ENCODE results near the gene TTYH3. TPM values are rescaled to one million over a fixed set of nuclear protein-coding genes. Genes with fewer than 3 reads are reported as not detected.
A peak's percentile ranks its signal among the peaks of the same experiment; 100 is the strongest.
"Not testable (repeated sequence)": the region's sequence is repeated elsewhere in the genome, so short reads cannot be mapped to it uniquely, and the experiment has no call there.

Gene TTYH3
- total and polyA plus RNA-seq, 8 donors: 4.9 to 31.9 (median 8.6) TPM

GRCh38 chr7:2606539-2606936 lies 25.2 kb upstream of the TTYH3 start:
- no peak for TF ChIP-seq CTCF (IDR thresholded peaks at IDR 0.05)
- Histone ChIP-seq H3K36me3 (peaks cover 0 to 4% (median 0%) of the 10 kb centered on the region in 3 donors), H3K27me3 (no peaks in the 10 kb centered on the region), H3K4me3 (no peak overlapping the region), H3K4me1 (no peaks in the 10 kb centered on the region), H3K27ac (no peak overlapping the region), H3K9me3 (no peaks in the 10 kb centered on the region)
- FAIRE-seq: no peak
- WGBS, 2 donors: 86 to 89% methylated on average over 16 of the region's 16 CpGs
- no peak for DNase-seq
- no peak for ATAC-seq
- intact Hi-C loops (cut with DNase I): no loop called here

GRCh38 chr7:2607122-2607922 lies 24.5 kb upstream of the TTYH3 start:
- no peaks in the 10 kb centered on the region for H3K27me3 ChIP-seq
- intact Hi-C loops (cut with DNase I): no loop called here
- no peaks in the 10 kb centered on the region for H3K9me3 ChIP-seq
- DNase-seq (no peak), ATAC-seq (peak in 3 of 4 donors; percentile 9 to 46 (median 34)), FAIRE-seq (no peak)
- peak overlapping the region in 1 of 4 donors; percentile 47 for H3K27ac ChIP-seq
- H3K4me1 ChIP-seq: no peaks in the 10 kb centered on the region
- no peak for TF ChIP-seq CTCF (IDR thresholded peaks at IDR 0.05)
- WGBS, 2 donors: 81 to 84% methylated on average over 26 of the region's 26 CpGs
- no peak overlapping the region for H3K4me3 ChIP-seq
- no peaks in the 10 kb centered on the region for H3K36me3 ChIP-seq

GRCh38 chr7:2607923-2608904 lies 23.6 kb upstream of the TTYH3 start:
- H3K4me3 ChIP-seq: no peak overlapping the region
- no peaks in the 10 kb centered on the region for H3K36me3 ChIP-seq
- no peaks in the 10 kb centered on the region for H3K27me3 ChIP-seq
- H3K27ac ChIP-seq: peak overlapping the region in 1 of 4 donors; percentile 47
- intact Hi-C loops (cut with DNase I): no loop called here
- no peak for FAIRE-seq
- 87 to 91% methylated on average over 37 of the region's 37 CpGs for WGBS, 2 donors
- TF ChIP-seq CTCF (IDR thresholded peaks at IDR 0.05): no peak
- H3K9me3 ChIP-seq: no peaks in the 10 kb centered on the region
- no peaks in the 10 kb centered on the region for H3K4me1 ChIP-seq
- no peak for DNase-seq
- peak in 1 of 4 donors; percentile 13 for ATAC-seq

GRCh38 chr7:2608921-2609411 lies 22.8 kb upstream of the TTYH3 start:
- TF ChIP-seq CTCF (IDR thresholded peaks at IDR 0.05): no peak
- DNase-seq (no peak), ATAC-seq (peak in 3 of 4 donors; percentile 14 to 66 (median 34)), FAIRE-seq (no peak)
- H3K4me1 ChIP-seq: no peaks in the 10 kb centered on the region
- WGBS, 2 donors: 74 to 82% methylated on average over 14 of the region's 14 CpGs
- H3K4me3 ChIP-seq: no peak overlapping the region
- H3K27me3 ChIP-seq: no peaks in the 10 kb centered on the region
- intact Hi-C loops (cut with DNase I): no loop called here
- no peaks in the 10 kb centered on the region for H3K9me3 ChIP-seq
- H3K36me3 ChIP-seq: no peaks in the 10 kb centered on the region
- H3K27ac ChIP-seq: peak overlapping the region in 1 of 4 donors; percentile 47

- intact Hi-C loops (cut with DNase I); H3K36me3 ChIP-seq; H3K27ac ChIP-seq; FAIRE-seq; H3K9me3 ChIP-seq; DNase-seq; H3K27me3 ChIP-seq; H3K4me3 ChIP-seq; ATAC-seq; H3K4me1 ChIP-seq: not testable (repeated sequence)
- 90 to 91% methylated on average over 6 of the region's 6 CpGs for WGBS, 2 donors
Measured at GRCh38 chr7:2609646-2610045, 22.1 kb upstream of the TTYH3 start.
